Measurements from ENCODE around the gene TMCO4.

DNA sequence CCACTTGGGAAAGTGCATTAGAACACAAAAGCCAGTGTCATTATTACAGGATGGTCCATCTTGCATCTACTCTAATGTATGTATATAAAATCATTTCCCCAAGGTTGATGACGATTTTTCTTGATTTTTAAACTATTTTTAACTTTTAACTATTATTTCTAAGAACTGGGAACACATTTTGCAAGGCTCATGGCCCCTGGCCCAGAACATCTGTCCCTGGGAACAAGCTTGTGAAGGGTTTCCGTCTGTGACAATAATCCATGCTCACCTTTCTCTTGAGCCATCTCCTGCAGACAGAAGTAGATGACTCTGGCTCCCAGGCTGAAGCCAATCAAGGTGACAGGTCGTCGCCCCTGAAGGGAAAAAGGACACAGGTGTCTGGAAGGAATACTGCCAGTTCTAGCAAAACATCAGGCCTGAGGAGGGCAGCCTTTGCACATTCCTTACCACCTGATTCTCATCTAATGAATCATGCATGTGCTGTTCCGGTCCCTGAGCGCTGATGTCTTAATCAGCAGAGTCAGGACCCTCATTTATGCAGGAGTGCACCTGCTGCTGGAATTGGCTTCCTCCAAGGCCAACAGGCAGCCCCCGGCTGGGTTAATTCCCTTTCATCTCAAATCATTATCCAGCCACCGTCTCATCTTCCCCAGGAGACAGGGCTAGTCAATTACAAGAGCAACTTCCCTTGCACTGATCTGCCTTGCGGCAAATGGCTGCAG, 62.5 kb downstream of the TMCO4 start:
- TF ChIP-seq, protein P1, sequence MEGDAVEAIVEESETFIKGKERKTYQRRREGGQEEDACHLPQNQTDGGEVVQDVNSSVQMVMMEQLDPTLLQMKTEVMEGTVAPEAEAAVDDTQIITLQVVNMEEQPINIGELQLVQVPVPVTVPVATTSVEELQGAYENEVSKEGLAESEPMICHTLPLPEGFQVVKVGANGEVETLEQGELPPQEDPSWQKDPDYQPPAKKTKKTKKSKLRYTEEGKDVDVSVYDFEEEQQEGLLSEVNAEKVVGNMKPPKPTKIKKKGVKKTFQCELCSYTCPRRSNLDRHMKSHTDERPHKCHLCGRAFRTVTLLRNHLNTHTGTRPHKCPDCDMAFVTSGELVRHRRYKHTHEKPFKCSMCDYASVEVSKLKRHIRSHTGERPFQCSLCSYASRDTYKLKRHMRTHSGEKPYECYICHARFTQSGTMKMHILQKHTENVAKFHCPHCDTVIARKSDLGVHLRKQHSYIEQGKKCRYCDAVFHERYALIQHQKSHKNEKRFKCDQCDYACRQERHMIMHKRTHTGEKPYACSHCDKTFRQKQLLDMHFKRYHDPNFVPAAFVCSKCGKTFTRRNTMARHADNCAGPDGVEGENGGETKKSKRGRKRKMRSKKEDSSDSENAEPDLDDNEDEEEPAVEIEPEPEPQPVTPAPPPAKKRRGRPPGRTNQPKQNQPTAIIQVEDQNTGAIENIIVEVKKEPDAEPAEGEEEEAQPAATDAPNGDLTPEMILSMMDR (IDR thresholded peaks at IDR 0.05), result no peak
- TF ChIP-seq POLR2A (IDR thresholded peaks at IDR 0.05), result no peak
